ENCODE results near the gene CCDC85B.
A peak's percentile ranks its signal among the peaks of the same experiment; 100 is the strongest.

Gene CCDC85B

GRCh38 chr11:65922565-65922964 is 32.1 kb downstream of the CCDC85B start:
- Mint-ChIP-seq H3K27ac (no peak overlapping the region), H3K36me3 (peaks cover 23 to 30% of the 10 kb centered on the region in 2 donors), H3K9me3 (no peaks in the 10 kb centered on the region), H3K4me1 (peaks cover 13 to 35% of the 10 kb centered on the region in 2 donors), H3K27me3 (no peaks in the 10 kb centered on the region), H3K4me3 (no peak overlapping the region)
- no peak for ATAC-seq (replicated peaks)
- no peak for DNase-seq

DNA sequence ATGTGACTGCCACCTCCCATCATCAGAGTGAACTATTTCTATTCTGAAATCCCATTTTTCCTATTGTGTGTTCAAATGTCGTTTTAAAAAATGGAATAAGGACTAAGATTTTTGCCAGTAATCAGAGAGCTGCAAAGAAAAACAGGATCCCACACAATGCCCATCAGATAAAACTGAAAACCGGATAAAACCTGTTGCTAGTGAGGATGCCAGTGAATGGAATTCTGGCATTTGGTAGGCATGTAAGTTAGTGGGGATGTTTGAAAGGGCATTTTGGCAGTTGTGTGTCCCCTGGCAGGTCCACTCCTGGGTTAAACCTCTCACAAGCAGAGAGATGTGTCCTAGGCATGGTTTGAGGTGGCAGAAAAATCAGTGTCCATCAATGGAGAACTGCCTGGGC is 34.9 kb downstream of the CCDC85B start:
- no peak for DNase-seq
- H3K36me3 Mint-ChIP-seq, result peaks cover 19 to 22% of the 10 kb centered on the region in 2 donors
- no peak overlapping the region for H3K4me3 Mint-ChIP-seq
- no peaks in the 10 kb centered on the region for H3K27me3 Mint-ChIP-seq
- ATAC-seq (replicated peaks), result no peak
- no peak overlapping the region for H3K27ac Mint-ChIP-seq
- peaks cover 22 to 45% of the 10 kb centered on the region in 2 donors for H3K4me1 Mint-ChIP-seq
- no peaks in the 10 kb centered on the region for H3K9me3 Mint-ChIP-seq

GRCh38 chr11:65927904-65928397 is 37.5 kb downstream of the CCDC85B start:
- ATAC-seq (replicated peaks) (peak; percentile 91 to 92), DNase-seq (peak; percentile 39)
- Mint-ChIP-seq H3K36me3 (peaks cover 4 to 8% of the 10 kb centered on the region in 2 donors), H3K4me1 (peaks cover 21 to 36% of the 10 kb centered on the region in 2 donors), H3K27ac (peak overlapping the region; percentile 96), H3K27me3 (no peaks in the 10 kb centered on the region), H3K9me3 (no peaks in the 10 kb centered on the region), H3K4me3 (peak overlapping the region; percentile 79 to 87)

DNA sequence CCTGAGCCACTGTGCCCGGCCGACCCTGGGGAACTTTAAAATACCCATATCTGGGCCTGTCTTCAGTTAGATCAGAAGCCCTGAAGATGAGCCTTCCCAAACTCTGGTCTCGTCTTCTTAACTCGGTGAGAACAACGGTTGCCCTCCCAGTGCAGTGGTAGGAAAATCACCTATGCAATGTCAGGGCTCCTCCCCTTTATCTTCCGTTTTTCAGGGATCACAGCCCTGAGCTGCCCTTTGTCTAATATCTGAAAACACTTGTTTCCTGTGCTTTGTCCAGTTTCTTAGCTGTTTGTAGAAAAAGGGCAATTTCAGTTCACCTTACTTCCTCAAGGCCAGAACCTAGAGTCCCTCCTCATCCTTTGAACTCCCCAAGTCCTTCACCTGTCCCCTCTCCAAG is 38.2 kb downstream of the CCDC85B start:
- Mint-ChIP-seq H3K4me1 (peaks cover 21 to 36% of the 10 kb centered on the region in 2 donors), H3K4me3 (peak overlapping the region; percentile 79 to 87), H3K27me3 (no peaks in the 10 kb centered on the region), H3K36me3 (peaks cover 2 to 7% of the 10 kb centered on the region in 2 donors), H3K9me3 (no peaks in the 10 kb centered on the region), H3K27ac (peak overlapping the region; percentile 96)
- ATAC-seq (replicated peaks), result peak; percentile 16 to 19
- no peak for DNase-seq

- Mint-ChIP-seq H3K4me3 (no peak overlapping the region), H3K27me3 (peaks cover 0 to under 1% of the 10 kb centered on the region in 2 donors), H3K27ac (no peak overlapping the region), H3K4me1 (peaks cover 21 to 34% of the 10 kb centered on the region in 2 donors), H3K36me3 (no peaks in the 10 kb centered on the region), H3K9me3 (no peaks in the 10 kb centered on the region)
- no peak for ATAC-seq (replicated peaks)
- no peak for DNase-seq
Observed at GRCh38 chr11:65931773-65932557, 41.5 kb downstream of the CCDC85B start.

- Mint-ChIP-seq H3K27ac (no peak overlapping the region), H3K4me3 (no peak overlapping the region), H3K9me3 (no peaks in the 10 kb centered on the region), H3K27me3 (peaks cover 0 to 6% of the 10 kb centered on the region in 2 donors), H3K36me3 (no peaks in the 10 kb centered on the region), H3K4me1 (peaks cover 18 to 28% of the 10 kb centered on the region in 2 donors)
- no peak for DNase-seq
- no peak for ATAC-seq (replicated peaks)
Observed at GRCh38 chr11:65932558-65932919, 42.1 kb downstream of the CCDC85B start.

DNA sequence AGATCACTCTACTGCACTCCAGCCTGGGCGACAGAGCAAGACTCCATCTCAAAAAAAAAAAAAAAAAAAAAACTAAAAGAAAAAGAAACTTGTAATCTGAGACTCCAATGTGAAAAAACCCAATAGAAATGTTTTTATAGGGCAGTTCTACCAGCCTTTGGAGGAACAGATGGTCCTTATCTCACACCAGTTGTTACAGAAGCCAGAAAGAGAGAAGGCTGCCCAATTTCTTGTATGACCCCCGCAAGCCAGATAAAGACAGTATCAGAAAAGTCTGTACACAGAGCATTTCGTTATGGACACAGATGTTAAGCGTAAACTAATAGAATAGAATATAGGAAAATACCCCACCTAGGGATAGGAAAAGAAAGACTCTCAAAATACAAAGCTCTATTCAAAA is 43.5 kb downstream of the CCDC85B start:
- DNase-seq, result no peak
- no peak for ATAC-seq (replicated peaks)
- H3K27ac Mint-ChIP-seq, result no peak overlapping the region
- no peaks in the 10 kb centered on the region for H3K9me3 Mint-ChIP-seq
- peaks cover 0 to 11% of the 10 kb centered on the region in 2 donors for H3K27me3 Mint-ChIP-seq
- peaks cover 4 to 14% of the 10 kb centered on the region in 2 donors for H3K4me1 Mint-ChIP-seq
- H3K4me3 Mint-ChIP-seq, result no peak overlapping the region
- no peaks in the 10 kb centered on the region for H3K36me3 Mint-ChIP-seq

DNA sequence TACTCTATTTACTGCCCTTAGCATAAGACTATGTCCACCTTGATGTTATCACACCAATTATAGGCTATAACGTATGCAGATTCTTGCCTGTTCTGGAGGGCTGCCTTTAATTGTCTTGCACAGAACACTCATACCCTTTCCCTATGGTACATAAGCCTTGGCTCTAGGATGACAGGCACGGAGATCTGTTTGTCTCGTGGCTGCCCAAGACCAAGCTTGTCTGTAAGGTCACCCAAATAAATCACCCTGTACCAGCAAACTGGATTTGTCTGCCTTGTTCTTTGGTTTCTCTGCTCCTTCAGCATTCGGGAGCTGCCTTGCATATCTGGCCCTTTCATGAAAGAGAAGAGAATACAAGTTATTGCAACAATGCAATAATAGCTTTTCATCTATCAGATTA is 47.3 kb downstream of the CCDC85B start:
- no peaks in the 10 kb centered on the region for H3K36me3 Mint-ChIP-seq
- DNase-seq (no peak), ATAC-seq (replicated peaks) (no peak)
- H3K9me3 Mint-ChIP-seq, result no peaks in the 10 kb centered on the region
- peaks cover 14 to 15% of the 10 kb centered on the region in 2 donors for H3K4me1 Mint-ChIP-seq
- no peak overlapping the region for H3K27ac Mint-ChIP-seq
- no peak overlapping the region for H3K4me3 Mint-ChIP-seq
- H3K27me3 Mint-ChIP-seq, result peaks cover 0 to 11% of the 10 kb centered on the region in 2 donors
